HG03378 (cell line): ENCODE results near the gene KPNA6.

Experiments
- ATAC-seq: cut with Tn5 transposase; IDR thresholded peaks from one replicate; pipeline ENCODE4 v1.9.1; 2021; ENCODE audit warnings: mild to moderate bottlenecking, moderate library complexity; ENCODE audit not compliant: unreplicated experiment

KPNA6 gene

DNA sequence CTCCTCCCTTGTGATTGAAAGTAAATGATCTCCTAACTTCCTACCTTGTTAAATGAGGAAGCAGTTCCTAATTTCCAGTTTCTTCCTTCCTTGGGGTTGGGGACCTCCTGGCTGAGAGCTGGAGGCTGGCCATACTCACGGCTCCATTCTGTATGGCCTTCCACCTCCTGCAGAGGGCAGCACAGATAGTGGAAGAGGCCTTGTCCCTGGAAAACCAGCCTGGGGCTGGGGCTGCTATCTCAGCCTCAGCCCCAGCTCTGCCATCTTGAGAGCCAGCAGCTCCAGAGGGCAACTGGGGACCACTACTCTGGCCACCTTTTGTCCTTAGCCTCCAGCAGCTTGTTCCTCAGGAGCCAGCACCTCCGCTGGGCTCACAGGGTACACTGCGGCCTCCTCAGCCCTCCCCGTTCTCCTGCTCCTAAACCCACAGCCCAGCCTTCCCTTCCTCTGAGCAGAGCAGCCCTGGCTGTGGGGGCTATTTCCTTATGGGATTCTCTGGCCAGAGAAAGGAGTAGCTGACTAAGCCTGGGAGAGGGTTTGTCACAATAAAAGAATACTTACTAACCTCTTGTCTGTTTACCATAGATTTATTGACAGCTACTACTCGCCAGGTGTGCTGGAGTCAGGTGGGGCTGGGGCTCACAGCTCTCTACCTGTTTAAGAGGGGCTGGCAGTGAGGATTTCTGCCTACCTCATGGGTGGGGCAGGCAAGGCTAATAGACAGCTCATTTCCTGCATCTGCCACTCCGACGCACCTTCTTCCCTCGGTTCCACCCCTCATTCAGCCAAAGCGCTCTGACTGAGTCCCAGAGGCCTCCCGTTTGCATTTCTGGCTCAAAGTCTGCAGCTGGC, 108.0 kb downstream of the KPNA6 start:
- ATAC-seq, result no peak

DNA sequence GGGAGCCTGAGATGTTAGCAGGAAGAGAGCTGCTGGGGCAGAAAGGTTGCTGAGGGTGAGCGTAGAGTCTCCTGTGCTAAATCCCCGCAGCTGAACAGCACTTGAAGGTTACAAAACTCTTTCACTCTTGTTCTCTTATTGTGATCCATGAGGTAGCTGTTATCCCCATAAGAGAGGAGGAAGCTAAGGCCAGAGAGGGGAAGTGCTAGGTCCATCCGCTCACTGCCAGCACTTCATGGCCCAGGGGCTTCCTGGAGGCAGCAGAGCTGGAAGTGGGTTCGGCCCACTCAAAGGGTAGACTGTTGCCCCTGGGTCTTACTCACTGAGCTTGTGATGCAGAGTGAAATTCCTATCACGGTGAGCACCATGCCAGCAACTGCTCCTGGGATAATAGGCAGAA, 108.7 kb downstream of the KPNA6 start:
- ATAC-seq, result no peak

DNA sequence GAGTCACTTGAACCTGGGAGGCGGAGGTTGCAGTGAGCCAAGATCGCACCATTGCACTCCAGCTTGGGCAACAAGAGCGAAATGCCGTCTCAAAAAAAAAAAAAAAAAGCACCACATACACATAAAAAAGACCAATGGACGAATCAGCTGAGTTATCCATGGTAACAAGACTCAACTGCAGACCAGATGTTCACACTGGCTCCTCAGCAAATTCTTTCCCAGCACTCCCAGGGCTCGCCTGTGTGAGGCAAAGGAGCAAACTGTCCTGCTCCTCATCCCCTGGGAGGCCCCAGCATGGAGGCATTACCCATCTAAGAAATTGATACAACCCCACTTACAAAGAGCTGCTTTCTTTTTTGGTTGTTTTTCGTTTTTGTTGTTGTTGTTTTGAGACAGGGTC, 111.2 kb downstream of the KPNA6 start:
- no peak for ATAC-seq

DNA sequence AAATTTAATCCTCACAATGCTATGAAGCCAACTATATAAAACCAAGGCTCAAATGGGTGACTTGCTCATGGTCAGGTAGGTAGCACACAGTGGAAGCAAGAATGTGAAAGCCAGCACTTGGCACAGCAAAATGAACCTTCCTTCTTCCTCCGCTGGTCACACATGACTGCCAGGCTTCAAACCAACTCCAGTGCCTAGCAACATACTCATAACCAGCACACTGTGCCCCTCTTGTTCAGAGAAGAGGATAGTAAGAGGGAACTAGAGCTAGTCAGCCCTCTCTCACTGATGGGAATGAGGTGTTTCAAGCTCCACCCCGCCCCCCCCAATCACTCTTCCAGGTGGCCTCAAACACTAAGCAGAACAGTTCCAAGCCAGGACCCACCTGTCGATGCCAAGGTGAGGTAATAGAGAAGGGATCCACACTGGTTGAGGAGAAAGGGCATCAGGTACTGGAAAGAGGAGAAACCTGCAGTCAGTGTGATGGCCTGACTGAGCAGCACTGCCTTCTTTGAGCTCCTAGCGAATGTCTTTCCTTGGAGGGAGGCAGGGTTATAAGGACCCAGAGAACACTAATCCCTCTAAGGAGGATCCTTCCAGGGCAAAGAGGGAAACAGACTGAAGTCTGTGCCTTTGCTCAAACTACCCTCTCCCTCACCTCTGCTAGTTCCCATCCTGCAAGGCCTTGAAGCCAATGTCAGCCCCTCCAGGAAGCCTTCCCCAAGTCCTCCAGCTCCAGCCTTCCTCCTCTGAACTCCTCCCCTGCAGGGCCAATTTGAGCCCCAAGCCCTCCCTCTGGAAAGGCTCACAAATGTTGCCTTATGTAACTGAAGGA, 113.1 kb downstream of the KPNA6 start:
- no peak for ATAC-seq

DNA sequence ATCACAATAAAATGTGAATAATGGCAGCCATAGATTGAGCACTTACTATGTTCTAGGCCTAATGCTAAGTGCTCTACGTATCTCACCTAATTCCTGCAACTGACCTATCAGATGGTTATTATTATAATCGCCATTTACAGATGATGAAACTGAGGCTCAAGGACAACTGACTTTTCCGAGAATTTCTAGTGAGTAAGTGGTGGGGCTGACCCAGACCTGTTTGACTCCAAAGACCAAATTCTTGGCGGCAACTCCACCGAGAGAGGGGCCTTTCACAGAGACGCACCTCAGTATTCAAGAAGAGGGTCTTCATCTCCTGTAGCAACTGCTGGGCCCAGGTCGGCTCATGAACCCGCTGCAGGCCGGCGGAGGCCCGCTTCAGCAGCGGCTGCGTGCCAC, 113.7 kb downstream of the KPNA6 start:
- no peak for ATAC-seq

DNA sequence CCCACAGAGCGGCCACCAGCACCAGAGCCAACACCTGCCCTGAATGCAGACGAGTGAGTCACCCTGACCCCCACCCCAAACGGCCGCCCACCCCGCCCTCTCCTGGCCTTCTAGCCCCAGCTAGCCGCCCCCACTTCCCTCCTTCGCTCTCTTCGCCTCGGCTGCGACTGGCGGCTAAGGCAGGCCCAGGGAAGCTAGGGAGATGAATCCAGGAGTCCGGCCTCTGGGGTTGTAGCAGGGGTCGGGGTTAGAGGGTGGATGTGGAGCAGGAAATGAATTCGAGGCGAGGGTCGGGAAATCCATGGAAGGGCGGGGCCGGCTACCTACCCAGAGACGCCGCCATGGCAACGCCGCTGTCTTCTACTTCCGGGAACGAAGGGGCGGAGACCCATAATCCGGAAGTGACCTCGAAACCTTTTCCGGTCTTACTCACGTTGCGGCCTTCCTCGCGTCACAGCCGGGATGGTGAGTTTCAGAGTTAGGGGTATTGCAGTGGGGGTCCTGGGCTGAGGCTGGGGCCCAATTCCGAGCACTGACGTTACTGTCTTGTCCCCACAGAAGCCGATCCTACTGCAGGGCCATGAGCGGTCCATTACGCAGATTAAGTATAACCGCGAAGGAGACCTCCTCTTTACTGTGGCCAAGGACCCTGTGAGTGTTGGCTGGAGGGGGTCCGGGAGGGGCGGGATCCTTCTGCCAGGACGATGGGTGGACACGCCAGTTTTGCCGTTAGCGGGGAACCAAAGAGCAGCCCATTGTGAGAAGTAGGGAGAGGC, 114.3 kb downstream of the KPNA6 start, which contains the start of the genes EIF3I and TMEM234:
TSS of gene EIF3I (plus strand) at position 428 of the 776 bp plus-strand sequence. CDS start at position 463, 35 bp downstream.
TSS of gene TMEM234 (minus strand) at position 374 of the 776 bp plus-strand sequence. CDS start at position 343, 31 bp downstream.
- ATAC-seq, result peak; percentile 80

DNA sequence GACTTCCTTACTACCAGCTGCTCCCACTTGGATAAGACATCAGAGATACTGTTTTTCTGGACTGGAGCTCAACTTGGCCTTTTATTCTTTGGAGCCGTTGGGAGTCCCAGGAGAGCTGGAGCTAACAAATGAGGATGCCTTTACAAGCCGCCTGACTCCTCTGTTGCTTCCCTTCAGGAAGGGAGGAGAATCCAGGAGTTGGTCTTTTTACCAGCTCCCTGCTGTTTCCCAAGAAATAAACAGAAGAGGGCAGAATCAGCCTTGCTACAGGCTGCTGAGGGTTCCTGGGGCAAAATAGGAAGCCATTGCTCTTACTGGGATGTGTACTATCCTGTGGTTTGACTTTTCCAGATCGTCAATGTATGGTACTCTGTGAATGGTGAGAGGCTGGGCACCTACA, 115.8 kb downstream of the KPNA6 start:
- ATAC-seq, result no peak

DNA sequence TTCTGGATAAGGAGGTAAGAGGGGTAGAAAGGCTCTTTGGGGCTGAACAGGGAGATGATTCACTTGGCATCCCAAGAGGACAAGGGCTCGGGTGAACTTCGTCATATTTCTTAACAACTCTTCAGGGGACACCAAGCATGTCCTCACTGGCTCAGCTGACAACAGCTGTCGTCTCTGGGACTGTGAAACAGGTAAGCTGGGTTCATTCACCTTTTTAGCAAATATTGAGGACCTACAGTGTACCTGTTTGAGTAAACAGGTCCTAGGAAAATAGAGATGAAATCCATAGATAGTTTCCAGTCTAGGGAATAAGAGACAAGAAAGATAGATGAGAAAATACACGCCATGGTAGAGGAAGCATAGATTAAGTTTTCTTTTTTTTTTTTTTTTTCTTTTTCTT, 116.4 kb downstream of the KPNA6 start:
- no peak for ATAC-seq
